Measurements from ENCODE around the gene STMN1.
"Not testable (repeated sequence)": the region's sequence is repeated elsewhere in the genome, so short reads cannot be mapped to it uniquely, and the experiment has no call there.

The STMN1 gene

GRCh38 chr1:25905680-25906643 lies at the start of gene STMN1:
STMN1 (minus strand) TSS chr1:25906419; CDS start chr1:25904676, 1,743 bp downstream.
- no peaks in the 10 kb centered on the region for H3K27me3 ChIP-seq
- no peak for TF ChIP-seq Cebpa-rat (IDR thresholded peaks at IDR 0.05)
- H3K36me3 ChIP-seq, result peaks cover 6 to 39% (median 35%) of the 10 kb centered on the region in 11 experiments; a peak in 21 of 22 replicates
- peaks cover 23 to 46% (median 35%) of the 10 kb centered on the region in 10 experiments for H3K4me1 ChIP-seq
- peaks cover 0 to 44% (median 40%) of the 10 kb centered on the region in 11 experiments; a peak in 15 of 22 replicates for H4K20me1 ChIP-seq
- H3K9ac ChIP-seq, result peak within 1 kb of the TSS; percentile 77 to 98 (median 96)
- H3K4me3 ChIP-seq, result peak within 1 kb of the TSS; percentile 68 to 91 (median 84)
- no peaks in the 10 kb centered on the region for H3K9me3 ChIP-seq (replicated peaks in 1 of 11)
- peak within 1 kb of the TSS in 10 of 11 experiments; percentile 65 to 98 (median 96); a peak in 21 of 22 replicates for H3K27ac ChIP-seq
- peak within 1 kb of the TSS; percentile 80 to 94 (median 89) for H3K4me2 ChIP-seq

- Histone ChIP-seq H3K9ac (no peak overlapping the region), H3K27ac (no peak overlapping the region), H3K4me1 (peaks cover 0 to 8% (median 0%) of the 10 kb centered on the region in 10 experiments; a peak in 4 of 20 replicates), H3K27me3 (no peaks in the 10 kb centered on the region), H3K4me2 (no peak overlapping the region), H3K9me3 (replicated peaks in 1 of 11) (peaks cover 9 to 21% (median 14%) of the 10 kb centered on the region in 11 experiments; a peak in 20 of 22 replicates), H3K36me3 (peaks cover 27 to 35% (median 32%) of the 10 kb centered on the region in 11 experiments), H3K4me3 (no peak overlapping the region), H4K20me1 (no peaks in the 10 kb centered on the region)
- no peak for TF ChIP-seq Cebpa-rat (IDR thresholded peaks at IDR 0.05)
Observed at GRCh38 chr1:25955553-25955952, 49.3 kb upstream of the STMN1 start.

GRCh38 chr1:25954282-25954938 lies 48.2 kb upstream of the STMN1 start:
- Histone ChIP-seq H3K27ac (no peak overlapping the region), H3K4me3 (no peak overlapping the region), H3K9ac (no peak overlapping the region), H3K9me3 (replicated peaks in 1 of 11) (peaks cover 10 to 24% (median 15%) of the 10 kb centered on the region in 11 experiments; a peak in 21 of 22 replicates), H3K36me3 (peaks cover 15 to 24% (median 21%) of the 10 kb centered on the region in 11 experiments), H3K27me3 (no peaks in the 10 kb centered on the region), H3K4me1 (peaks cover 0 to 6% (median 0%) of the 10 kb centered on the region in 10 experiments; a peak in 3 of 20 replicates), H4K20me1 (no peaks in the 10 kb centered on the region), H3K4me2 (no peak overlapping the region)
- TF ChIP-seq Cebpa-rat (IDR thresholded peaks at IDR 0.05), result no peak

GRCh38 chr1:25952841-25953401 lies 46.7 kb upstream of the STMN1 start:
- Histone ChIP-seq H3K4me3 (no peak overlapping the region), H3K27me3 (no peaks in the 10 kb centered on the region), H3K9me3 (replicated peaks in 1 of 11) (peaks cover 1 to 13% (median 7%) of the 10 kb centered on the region in 11 experiments; a peak in 19 of 22 replicates), H3K4me1 (peaks cover 0 to 3% (median 0%) of the 10 kb centered on the region in 10 experiments; a peak in 1 of 20 replicates), H3K9ac (no peak overlapping the region), H3K36me3 (peaks cover under 1 to 9% (median 6%) of the 10 kb centered on the region in 11 experiments; a peak in 17 of 22 replicates), H3K27ac (no peak overlapping the region), H3K4me2 (no peak overlapping the region), H4K20me1 (no peaks in the 10 kb centered on the region)
- TF ChIP-seq Cebpa-rat (IDR thresholded peaks at IDR 0.05), result no peak

- Histone ChIP-seq H3K4me1 (no peaks in the 10 kb centered on the region), H4K20me1 (no peaks in the 10 kb centered on the region), H3K27me3 (no peaks in the 10 kb centered on the region), H3K4me3 (no peak overlapping the region), H3K27ac (no peak overlapping the region), H3K9me3 (replicated peaks in 1 of 11) (peaks cover 16 to 27% (median 21%) of the 10 kb centered on the region in 11 experiments), H3K4me2 (no peak overlapping the region), H3K9ac (no peak overlapping the region), H3K36me3 (no peaks in the 10 kb centered on the region)
- no peak for TF ChIP-seq Cebpa-rat (IDR thresholded peaks at IDR 0.05)
Observed at GRCh38 chr1:25948641-25949040, 42.4 kb upstream of the STMN1 start.

- no peak for TF ChIP-seq Cebpa-rat (IDR thresholded peaks at IDR 0.05)
Observed at GRCh38 chr1:25947027-25947426, 40.8 kb upstream of the STMN1 start.

GRCh38 chr1:25945761-25946160 lies 39.5 kb upstream of the STMN1 start:
- H3K36me3 ChIP-seq, result no peaks in the 10 kb centered on the region
- H3K4me2 ChIP-seq, result no peak overlapping the region
- H3K9me3 ChIP-seq (replicated peaks in 1 of 11), result peaks cover 34 to 53% (median 42%) of the 10 kb centered on the region in 11 experiments
- no peak for TF ChIP-seq Cebpa-rat (IDR thresholded peaks at IDR 0.05)
- H3K27me3 ChIP-seq, result no peaks in the 10 kb centered on the region
- H3K27ac ChIP-seq, result no peak overlapping the region
- no peaks in the 10 kb centered on the region for H3K4me1 ChIP-seq
- H3K4me3 ChIP-seq, result no peak overlapping the region
- no peak overlapping the region for H3K9ac ChIP-seq
- H4K20me1 ChIP-seq, result no peaks in the 10 kb centered on the region

More at GRCh38 chr1:25947027-25947426, 40.8 kb upstream of the STMN1 start:
- no peaks in the 10 kb centered on the region for H3K36me3 ChIP-seq
- H3K9ac ChIP-seq, result no peak overlapping the region
- no peak overlapping the region for H3K27ac ChIP-seq
- no peaks in the 10 kb centered on the region for H3K4me1 ChIP-seq
- no peaks in the 10 kb centered on the region for H3K27me3 ChIP-seq
- H3K4me3 ChIP-seq, result no peak overlapping the region
- H4K20me1 ChIP-seq, result no peaks in the 10 kb centered on the region
- H3K9me3 ChIP-seq (replicated peaks in 1 of 11), result peaks cover 32 to 43% (median 37%) of the 10 kb centered on the region in 11 experiments
- no peak overlapping the region for H3K4me2 ChIP-seq

GRCh38 chr1:25944986-25945385 lies 38.8 kb upstream of the STMN1 start:
- Histone ChIP-seq H3K9ac (no peak overlapping the region), H3K4me2 (no peak overlapping the region), H3K27me3 (no peaks in the 10 kb centered on the region), H3K4me3 (no peak overlapping the region), H4K20me1 (no peaks in the 10 kb centered on the region), H3K4me1 (no peaks in the 10 kb centered on the region), H3K27ac (no peak overlapping the region), H3K9me3 (replicated peaks in 1 of 11) (peaks cover 34 to 53% (median 42%) of the 10 kb centered on the region in 11 experiments), H3K36me3 (no peaks in the 10 kb centered on the region)
- no peak for TF ChIP-seq Cebpa-rat (IDR thresholded peaks at IDR 0.05)

GRCh38 chr1:25943511-25943910 lies 37.3 kb upstream of the STMN1 start:
- not testable (repeated sequence) for H3K36me3 ChIP-seq, H3K4me1 ChIP-seq, H3K9ac ChIP-seq, H3K4me3 ChIP-seq, H4K20me1 ChIP-seq, H3K27ac ChIP-seq, H3K4me2 ChIP-seq, H3K27me3 ChIP-seq
- H3K9me3 ChIP-seq (replicated peaks in 1 of 11), result peaks cover 34 to 47% (median 40%) of the 10 kb centered on the region in 11 experiments

Measured in BLaER1 treated with 17β-estradiol and CSF1 and Interleukin-3, amounts not matched to agents 10 nM and 100 nM (cell line).